ENCODE measurements around the gene ABHD12.

DNA sequence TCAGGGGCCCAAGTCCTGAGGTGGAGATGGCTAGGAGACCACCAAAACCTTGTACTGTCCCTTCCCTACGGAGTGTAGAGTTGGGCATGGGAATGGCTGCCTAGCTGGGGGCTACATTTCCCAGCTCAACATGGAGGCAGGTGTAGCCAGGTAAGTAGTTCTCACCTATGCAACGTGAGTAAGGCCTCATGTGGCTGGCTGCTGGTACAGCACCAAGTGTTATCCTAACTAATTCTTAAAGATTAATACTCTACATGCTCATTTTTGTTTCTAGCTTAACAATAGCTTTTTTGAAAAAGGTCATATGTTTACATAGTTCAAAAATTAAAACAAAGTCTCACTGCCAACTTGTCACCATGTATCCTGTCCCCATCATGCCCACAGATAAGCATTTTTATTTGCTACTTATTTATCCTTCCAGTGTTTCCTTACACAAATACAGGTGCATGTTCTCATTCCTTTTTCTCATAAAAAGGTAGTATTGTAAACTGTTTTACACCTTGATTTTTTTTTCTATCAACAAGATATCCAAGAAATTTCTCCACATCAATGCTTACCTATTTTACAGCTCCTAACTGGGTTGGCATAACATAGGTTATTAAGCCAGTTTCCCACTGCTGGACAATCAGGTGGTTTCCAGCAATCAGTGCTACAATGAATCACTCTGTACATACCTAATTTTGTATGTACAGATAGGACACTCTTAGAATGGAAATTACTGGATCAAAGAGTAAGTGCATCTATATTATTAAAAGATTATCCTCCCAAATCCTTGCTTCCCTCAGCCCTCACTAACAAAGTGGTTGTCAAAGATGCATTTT lies 25.5 kb downstream of the ABHD12 start:
- TF ChIP-seq, protein P1, sequence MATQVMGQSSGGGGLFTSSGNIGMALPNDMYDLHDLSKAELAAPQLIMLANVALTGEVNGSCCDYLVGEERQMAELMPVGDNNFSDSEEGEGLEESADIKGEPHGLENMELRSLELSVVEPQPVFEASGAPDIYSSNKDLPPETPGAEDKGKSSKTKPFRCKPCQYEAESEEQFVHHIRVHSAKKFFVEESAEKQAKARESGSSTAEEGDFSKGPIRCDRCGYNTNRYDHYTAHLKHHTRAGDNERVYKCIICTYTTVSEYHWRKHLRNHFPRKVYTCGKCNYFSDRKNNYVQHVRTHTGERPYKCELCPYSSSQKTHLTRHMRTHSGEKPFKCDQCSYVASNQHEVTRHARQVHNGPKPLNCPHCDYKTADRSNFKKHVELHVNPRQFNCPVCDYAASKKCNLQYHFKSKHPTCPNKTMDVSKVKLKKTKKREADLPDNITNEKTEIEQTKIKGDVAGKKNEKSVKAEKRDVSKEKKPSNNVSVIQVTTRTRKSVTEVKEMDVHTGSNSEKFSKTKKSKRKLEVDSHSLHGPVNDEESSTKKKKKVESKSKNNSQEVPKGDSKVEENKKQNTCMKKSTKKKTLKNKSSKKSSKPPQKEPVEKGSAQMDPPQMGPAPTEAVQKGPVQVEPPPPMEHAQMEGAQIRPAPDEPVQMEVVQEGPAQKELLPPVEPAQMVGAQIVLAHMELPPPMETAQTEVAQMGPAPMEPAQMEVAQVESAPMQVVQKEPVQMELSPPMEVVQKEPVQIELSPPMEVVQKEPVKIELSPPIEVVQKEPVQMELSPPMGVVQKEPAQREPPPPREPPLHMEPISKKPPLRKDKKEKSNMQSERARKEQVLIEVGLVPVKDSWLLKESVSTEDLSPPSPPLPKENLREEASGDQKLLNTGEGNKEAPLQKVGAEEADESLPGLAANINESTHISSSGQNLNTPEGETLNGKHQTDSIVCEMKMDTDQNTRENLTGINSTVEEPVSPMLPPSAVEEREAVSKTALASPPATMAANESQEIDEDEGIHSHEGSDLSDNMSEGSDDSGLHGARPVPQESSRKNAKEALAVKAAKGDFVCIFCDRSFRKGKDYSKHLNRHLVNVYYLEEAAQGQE (IDR thresholded peaks at IDR 0.05; ENCODE audit: insufficient replicate concordance, low read depth), result no peak
- TF ChIP-seq, protein P2, sequence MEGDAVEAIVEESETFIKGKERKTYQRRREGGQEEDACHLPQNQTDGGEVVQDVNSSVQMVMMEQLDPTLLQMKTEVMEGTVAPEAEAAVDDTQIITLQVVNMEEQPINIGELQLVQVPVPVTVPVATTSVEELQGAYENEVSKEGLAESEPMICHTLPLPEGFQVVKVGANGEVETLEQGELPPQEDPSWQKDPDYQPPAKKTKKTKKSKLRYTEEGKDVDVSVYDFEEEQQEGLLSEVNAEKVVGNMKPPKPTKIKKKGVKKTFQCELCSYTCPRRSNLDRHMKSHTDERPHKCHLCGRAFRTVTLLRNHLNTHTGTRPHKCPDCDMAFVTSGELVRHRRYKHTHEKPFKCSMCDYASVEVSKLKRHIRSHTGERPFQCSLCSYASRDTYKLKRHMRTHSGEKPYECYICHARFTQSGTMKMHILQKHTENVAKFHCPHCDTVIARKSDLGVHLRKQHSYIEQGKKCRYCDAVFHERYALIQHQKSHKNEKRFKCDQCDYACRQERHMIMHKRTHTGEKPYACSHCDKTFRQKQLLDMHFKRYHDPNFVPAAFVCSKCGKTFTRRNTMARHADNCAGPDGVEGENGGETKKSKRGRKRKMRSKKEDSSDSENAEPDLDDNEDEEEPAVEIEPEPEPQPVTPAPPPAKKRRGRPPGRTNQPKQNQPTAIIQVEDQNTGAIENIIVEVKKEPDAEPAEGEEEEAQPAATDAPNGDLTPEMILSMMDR (IDR thresholded peaks at IDR 0.05; ENCODE audit: insufficient read depth, low read length), result no peak
